Coronary artery (tissue), 2 donors: ENCODE results near the gene RPEL1.
A peak's percentile ranks its signal among the peaks of the same experiment; 100 is the strongest.
"Not testable (repeated sequence)": the region's sequence is repeated elsewhere in the genome, so short reads cannot be mapped to it uniquely, and the experiment has no call there.

ENCODE experiments used
- DNase-seq: peaks from one replicate; pipeline ENCODE4 v3.0.0-alpha.2; 2017; ENCODE audit warnings: low spot score
- H3K27ac ChIP-seq, 2 donors: fragments of 200-600 bp; sonication (generic); one replicate each; pipeline ENCODE4 v1.5.1; 2016 to 2019
- H3K4me3 ChIP-seq: fragments of 200-600 bp; sonication (generic); 2 replicates; pipeline ENCODE4 v1.5.1; 2016; ENCODE audit warnings: mild to moderate bottlenecking, moderate library complexity
- CTCF ChIP-seq: fragments of 200-600 bp; sonication (generic); IDR thresholded peaks from one replicate; pipeline ENCODE4 v1.5.1; 2019; ENCODE audit warnings: antibody characterized with exemption

The RPEL1 gene

GRCh38 chr10:103256613-103257012 lies 10.9 kb downstream of the RPEL1 start:
- no peak overlapping the region for H3K4me3 ChIP-seq
- DNase-seq: no peak
- no peak overlapping the region for H3K27ac ChIP-seq
- no peak for TF ChIP-seq CTCF

GRCh38 chr10:103257812-103258211 lies 12.1 kb downstream of the RPEL1 start:
- H3K4me3 ChIP-seq: no peak overlapping the region
- no peak overlapping the region for H3K27ac ChIP-seq
- no peak for DNase-seq
- no peak for TF ChIP-seq CTCF

- not testable (repeated sequence) for H3K27ac ChIP-seq, DNase-seq
These were observed 13.2 kb downstream of the RPEL1 start for GRCh38 chr10:103258928-103259327.

GRCh38 chr10:103259989-103260388 lies 14.3 kb downstream of the RPEL1 start:
- Histone ChIP-seq H3K4me3 (no peak overlapping the region), H3K27ac (no peak overlapping the region)
- TF ChIP-seq CTCF: no peak
- DNase-seq: no peak

More at GRCh38 chr10:103258928-103259327, 13.2 kb downstream of the RPEL1 start:
- H3K4me3 ChIP-seq: not testable (repeated sequence)

GRCh38 chr10:103262229-103262628 lies 16.5 kb downstream of the RPEL1 start:
- Histone ChIP-seq H3K4me3 (no peak overlapping the region), H3K27ac (no peak overlapping the region)
- TF ChIP-seq CTCF: no peak

GRCh38 chr10:103265717-103266329 lies 20.1 kb downstream of the RPEL1 start:
- no peak overlapping the region for H3K27ac ChIP-seq
- DNase-seq: no peak
- no peak for TF ChIP-seq CTCF
- H3K4me3 ChIP-seq: no peak overlapping the region

More at GRCh38 chr10:103262229-103262628, 16.5 kb downstream of the RPEL1 start:
- DNase-seq: no peak

- Histone ChIP-seq H3K4me3 (no peak overlapping the region), H3K27ac (no peak overlapping the region)
- DNase-seq: peak; percentile 76
- TF ChIP-seq CTCF: no peak
These were observed 27.4 kb downstream of the RPEL1 start for GRCh38 chr10:103273041-103273441.
